Activated CD4-positive, alpha-beta T cell treated with anti-CD3 and anti-CD28 coated beads, Interleukin-2, Interleukin-4, amounts not matched to agents 100 ng/mL and 50 ng/mL, durations not matched to agents 16 hours and 8 hours (primary cell): ENCODE results near the gene ACTL8.
A peak's percentile ranks its signal among the peaks of the same experiment; 100 is the strongest.

Experiments
- DNase-seq: peaks from one replicate; pipeline ENCODE4 v3.0.0-alpha.2; 2020; ENCODE audit warnings: low spot score

ACTL8 gene

DNA sequence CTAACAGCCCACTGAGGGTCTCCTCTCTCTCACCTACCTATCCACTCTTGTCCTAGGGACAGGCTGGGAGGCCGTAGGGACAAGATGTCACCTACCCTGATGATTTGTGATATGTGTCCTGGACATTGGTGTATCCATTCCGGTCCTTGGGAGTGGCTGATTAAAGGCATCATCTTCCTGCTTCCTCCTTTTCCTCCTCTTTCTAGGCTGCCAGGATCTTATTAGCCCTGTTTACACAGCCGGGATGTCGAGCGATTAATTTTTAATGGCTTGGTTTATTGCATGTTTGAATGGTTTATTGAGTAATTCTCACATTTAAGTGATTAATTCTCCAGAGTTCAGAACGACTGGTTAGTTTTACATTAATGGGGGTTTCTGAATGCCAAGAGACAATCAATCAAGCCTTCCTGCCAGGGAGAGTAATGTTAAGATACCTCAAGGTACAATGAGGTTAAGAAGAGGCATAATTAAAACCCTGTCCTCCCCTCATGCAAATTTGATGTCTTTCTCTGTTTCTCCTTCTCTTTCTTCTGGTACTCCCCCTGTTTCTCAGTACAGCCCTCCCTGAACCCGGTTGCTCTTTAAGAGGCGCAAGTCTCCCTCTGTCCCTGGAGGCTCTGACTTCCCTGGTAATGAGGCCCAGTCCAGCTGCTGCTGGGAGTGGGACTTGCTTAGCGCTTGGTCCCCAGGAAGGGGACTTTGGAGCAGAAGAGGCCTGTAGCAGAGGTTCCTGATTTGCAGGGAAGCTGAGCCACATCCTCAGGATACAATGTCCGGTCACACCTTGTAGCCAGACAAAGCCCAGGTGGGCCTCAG lies 50.9 kb downstream of the ACTL8 start:
- DNase-seq: no peak

DNA sequence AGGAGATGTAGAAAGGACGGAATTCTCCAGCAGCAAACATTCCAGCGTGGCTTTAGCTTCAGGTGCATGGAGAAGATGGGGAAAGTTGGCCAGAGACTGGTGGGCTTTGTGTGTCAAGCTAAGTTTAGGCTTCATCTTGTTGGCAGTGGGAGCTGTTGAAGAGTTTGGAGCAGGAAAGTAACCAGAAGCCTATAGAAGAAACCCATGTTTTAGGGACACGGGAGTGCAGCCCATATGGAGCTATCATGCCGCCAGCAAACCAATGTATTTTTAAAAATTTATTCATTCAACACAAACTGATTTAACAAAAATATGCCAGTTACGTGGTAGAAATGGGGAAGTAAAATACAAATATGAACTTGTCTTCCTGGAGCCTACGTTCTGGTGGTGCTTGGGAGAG lies 53.7 kb downstream of the ACTL8 start:
- no peak for DNase-seq

DNA sequence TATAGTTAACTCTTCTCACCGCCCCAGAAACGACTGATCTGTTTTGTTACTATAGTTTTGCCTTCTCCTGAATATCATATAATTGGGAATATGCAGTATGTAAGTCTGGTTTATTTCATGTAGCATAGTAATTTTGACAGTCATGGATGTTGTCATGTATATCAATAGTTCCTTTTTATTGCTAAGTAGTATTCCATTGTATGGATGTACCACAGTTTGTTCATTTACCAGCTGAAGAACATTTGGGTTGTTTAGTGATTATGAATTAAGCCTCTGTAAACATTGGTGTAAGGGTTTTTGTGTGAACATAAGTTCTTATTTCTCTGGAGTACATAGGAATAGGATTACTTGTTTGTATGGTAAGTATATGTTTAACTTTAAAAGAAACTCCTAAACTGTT lies 55.5 kb downstream of the ACTL8 start:
- DNase-seq: no peak

DNA sequence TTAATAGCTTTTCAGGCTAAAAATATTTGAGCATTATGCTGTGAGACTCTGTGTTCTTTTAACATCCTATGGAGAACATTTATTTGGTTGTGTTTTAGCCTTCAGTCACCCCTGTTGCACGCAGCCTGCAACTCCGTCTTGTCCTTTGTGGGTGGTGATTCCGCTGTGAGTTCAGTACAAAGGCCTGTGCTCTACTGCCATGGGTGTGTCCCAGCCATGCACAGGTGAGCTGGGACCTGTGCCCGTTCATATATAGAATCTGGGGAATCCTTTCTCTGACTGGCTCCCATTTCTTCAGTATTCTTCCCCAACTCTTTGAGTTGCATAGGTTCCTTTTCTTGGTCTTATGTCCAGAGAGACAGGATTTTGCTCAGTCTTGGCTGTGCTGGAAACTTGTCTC lies 61.4 kb downstream of the ACTL8 start:
- DNase-seq: no peak

DNA sequence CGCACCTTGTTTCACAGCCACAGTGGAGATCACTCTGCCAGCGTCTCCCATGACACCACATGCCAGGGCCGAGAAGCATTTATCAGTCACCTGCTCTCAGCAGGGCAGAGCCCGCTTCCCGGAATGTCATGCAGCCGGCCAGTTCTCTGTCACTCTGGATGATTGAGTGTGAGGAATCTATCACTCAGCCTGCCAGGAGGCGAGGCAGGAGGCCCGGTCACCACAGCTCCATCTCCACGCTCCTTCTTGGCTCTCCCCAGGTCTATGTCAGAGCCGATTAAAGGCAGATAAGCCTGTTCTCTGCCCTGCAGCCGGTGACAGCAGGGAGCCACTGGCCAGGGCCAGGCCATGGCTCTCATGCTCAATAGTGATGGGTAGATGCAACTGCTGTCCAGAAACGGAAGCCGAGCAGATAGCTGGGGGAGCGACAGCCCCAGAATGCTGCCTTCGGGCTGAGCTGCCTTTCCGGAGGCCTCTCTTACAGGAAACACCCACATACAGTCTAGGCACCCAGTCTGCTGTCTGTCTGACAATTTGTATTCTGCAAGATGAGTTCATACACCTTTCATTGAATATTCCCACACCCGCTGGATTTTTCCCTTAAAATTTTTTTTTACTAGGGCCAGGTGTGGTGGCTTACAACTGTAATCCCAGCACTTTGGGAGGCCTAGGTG lies 64.1 kb downstream of the ACTL8 start:
- no peak for DNase-seq

DNA sequence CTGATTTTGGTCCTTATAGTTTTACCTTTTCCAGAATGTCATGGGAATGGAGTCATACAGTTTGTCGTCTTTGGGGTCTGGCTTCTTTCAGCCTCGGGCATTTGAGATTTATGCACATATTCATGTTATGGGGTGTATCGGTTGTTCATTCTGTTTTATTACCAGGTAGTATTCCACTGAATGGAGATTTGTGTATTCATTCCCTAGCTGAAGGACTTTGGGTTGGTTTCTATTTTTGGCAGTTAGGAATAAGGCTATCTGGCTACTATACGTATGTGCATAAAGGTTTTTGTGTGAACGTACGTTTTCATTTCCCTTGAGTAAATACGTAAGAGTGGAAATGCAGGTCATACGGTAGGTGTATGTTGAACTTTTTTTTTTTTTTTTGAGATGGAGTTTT lies 65.1 kb downstream of the ACTL8 start:
- no peak for DNase-seq

DNA sequence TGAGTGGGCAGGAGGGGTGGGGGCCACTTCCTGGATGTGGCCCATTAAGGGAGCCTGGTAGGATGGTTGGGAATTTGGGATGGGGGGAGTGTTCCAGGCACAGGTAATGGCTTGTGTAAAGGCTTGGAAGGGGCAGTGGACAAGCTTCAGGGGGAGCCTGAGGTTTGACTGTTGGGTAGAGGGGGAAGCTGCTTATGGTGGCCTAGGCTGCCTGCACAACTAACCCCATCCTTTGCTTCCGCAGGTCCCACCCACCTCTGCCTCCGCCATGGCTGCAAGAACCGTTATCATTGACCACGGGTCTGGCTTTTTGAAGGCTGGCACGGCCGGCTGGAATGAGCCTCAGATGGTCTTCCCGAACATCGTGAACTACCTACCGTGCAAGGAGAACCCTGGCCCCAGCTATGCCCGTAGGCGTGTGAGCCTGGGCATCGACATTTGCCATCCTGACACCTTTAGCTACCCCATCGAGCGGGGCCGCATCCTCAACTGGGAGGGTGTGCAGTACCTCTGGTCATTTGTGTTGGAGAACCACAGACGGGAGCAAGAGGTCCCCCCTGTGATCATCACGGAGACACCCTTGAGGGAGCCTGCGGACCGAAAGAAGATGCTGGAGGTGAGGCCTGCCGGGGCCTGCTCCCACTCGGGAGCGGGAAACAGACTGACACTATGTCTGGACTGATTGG lies 67.8 kb downstream of the ACTL8 start:
- no peak for DNase-seq

DNA sequence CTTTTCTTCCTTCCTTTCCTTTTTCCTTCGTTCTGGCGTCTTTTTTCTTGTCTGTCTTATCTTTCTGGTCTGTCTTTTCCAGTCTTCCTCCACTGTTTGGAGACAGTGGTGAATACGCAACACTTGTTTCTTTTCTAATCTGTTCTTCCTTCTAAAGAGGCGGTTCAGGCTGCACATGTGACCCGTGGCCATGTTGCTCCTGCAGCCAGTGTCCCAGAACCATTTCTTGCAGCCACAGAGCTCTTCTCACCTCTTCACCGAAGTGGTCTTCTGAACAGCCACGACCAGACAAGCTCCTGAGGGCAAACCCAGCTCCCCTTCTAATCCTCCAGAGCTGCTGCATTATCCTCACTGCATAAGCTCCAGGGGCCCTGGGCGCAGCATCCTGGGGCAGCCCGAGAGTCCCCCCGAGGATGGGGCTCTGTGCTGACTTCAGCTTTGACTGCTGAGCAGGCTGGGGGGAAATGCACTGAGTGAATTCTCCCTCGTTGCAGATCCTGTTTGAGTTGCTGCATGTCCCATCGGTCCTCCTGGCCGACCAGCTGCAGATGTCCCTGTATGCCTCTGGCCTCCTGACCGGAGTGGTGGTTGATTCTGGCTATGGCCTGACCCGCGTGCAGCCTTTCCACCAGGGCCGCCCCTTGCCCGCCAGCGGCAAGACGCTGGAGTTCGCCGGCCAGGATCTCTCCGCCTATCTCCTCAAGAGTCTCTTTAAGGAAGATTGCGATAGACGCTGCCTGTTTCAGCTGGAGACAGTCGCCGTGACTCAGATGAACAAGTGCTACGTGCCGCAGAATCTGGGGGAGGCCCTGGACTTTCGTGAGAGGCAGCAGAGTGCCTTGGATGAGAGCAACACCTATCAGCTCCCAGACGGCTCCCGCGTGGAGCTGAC lies 70.4 kb downstream of the ACTL8 start:
- no peak for DNase-seq

DNA sequence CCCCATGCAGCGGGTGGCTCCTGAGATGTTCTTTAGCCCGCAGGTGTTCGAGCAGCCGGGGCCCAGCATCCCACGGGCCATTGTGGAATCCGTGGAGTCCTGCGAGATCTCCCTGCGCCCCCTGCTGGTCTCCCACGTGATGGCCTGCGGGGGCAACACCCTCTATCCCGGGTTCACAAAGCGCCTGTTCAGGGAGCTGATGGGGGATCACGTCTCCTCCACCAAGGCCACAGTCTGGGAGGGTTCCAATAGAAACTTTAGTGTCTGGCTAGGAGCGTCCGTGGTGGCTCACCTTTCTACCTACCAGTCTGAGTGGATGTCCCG lies 71.0 kb downstream of the ACTL8 start:
- peak; percentile 12 for DNase-seq

DNA sequence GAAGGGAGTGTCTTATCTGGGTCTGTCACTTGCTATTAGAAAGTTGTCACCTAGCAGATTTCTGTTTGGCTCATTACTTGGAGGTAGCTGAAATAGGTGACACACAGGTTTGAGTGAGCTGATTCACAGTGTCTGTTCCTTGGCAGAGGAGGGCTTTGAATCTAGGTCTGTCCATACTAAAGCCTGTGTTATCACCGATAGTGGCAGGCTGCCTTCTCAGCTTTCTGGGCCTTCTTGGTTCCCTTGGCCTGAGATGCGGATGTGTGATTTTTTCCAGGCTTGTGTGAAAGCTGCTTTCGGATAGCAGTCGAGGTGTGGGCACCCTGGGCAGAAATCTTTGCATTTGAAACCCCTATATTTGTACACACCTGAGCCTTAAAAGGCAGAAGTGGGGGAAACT lies 73.9 kb downstream of the ACTL8 start:
- DNase-seq: no peak

DNA sequence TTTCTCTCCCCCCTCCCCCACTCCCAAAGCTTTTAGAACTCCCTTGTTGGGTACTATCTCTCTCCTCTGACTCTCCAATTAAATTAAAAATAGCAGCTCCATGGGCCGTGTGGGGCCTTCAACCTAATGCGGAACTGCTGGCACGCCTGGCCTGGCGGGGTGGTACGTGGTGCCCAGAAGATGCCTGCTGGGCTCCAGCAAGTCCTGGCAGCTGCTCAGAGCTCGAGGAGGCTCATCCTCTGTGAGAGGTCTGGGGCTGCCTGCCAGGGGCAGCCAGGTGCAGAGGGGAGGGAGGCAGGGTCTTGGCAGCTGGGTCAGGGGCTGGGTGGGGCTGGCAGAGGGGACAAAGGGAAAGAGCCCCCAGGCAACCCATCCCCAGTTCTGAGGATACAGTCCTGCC lies 74.4 kb downstream of the ACTL8 start:
- no peak for DNase-seq

DNA sequence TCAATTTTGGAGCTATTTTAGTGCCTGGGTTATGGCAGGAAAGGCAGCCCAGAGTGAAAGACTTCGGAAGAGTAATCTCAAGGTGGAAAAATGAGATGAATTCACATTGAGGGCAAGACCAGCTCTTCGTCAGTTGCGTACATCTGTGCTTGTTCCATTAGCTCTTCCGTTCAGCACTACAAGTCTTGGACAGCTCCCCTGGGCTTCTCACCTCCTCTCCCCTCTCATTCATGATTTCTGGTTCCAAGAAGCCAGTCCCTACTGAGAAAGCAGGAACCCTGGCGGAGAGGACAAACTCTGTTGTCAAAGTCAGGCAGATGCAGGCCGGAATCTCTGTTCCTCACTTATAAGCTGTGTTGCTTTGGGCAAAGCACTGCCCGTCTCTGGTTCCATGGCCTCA lies 76.5 kb downstream of the ACTL8 start:
- DNase-seq: no peak

DNA sequence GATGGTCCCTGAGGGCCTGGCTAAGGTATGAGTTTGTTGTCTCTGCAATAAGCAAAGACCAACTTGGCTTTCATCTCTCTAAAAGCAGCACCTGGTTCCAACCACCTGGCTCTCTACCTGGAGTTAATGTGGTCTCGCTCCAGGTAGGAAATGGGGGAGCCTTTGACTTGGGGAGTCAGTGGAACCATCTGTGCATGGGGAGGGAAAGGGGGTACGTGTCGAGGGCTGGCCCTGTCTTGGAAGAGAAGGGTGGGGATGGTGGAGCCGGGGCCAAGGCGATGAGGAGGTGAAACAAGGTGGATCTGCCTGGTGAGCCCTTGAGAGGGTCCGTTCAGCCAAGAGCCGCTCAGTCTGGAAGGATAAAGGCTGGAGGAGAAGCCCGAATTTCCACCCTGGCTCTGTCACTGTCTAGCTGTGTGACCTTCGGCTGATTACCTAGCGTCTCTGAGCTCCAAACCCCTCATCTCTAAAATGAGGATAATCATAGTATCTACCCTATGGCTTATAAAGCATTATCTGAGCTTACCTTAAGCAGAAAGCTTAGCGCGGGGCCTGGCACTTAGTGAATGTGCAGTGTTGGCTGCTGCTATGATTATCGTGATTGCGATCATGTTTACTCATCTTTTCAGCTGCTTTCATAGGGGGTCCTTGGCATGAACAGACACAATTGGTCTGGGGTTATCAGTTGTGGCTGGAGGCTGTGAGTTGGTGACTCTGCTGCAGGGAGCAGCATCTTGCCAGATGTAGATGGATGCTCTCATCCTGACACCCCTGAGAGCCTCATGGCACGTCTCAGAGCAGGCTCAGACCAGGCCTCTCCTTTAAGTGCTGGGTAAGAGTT lies 78.7 kb downstream of the ACTL8 start:
- DNase-seq: no peak

DNA sequence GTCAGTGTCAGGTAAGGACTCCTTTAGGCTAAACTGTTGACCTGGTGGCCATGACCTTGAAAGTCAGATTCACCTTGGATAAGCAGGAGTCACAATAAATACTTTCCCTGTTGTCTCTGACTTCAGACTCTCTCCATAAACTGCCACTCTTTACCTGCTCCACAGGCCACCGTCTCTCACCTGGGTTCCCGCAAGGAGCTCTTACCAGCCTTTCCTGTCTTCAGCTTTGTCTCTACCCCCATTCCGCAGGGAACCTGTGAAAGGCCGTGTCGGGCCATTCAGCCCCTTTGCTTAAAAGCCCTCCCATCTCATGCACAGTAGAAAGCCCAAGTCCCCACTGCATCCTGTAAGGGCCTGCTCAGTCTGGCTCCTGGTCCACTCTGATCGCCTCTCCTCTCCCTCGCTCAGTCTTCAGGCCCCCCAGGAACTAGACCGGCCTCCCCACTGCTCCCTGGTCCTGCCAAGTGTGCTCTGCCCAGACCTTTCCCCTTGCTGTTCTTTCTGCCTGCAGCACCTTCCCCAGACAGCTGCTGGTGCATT lies 79.5 kb downstream of the ACTL8 start:
- DNase-seq: no peak

DNA sequence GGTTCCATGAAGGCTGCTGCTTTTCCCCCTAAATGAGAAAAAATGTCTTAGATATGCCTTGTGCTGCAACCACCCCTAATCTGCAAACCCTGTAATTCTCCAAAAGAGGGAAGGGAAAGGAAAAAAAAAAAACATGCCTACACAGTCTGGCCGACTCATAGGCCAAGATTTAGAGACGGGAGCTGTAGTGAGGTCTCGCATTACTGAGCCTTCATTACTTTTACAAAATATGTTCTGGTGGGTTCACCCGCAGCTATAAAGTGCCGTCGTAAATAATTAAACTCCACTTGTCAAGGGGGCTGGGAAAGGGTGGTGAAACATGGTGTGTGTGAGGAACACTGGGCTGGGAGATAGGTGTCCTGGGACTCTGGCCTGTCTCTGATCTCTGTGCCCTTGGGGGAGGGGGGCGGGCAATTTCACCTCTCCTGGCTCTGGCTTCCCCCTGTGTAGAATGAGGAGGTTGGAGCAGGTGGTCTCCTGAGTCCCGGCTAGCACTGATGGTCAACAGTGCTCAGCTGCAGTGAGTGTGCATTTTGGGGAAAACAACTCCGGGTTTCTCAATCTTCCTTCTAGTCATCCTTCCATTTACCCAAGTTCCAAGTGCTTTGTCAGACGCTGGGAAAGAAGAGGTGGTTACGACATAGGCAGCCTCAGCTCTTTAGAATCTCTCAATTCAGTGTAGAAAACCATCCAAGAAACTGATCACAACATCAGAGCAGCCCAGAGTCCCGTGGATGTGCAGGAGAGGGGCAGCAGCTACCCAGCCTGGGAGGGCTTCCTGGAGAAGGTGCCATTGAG lies 82.3 kb downstream of the ACTL8 start:
- DNase-seq: no peak

DNA sequence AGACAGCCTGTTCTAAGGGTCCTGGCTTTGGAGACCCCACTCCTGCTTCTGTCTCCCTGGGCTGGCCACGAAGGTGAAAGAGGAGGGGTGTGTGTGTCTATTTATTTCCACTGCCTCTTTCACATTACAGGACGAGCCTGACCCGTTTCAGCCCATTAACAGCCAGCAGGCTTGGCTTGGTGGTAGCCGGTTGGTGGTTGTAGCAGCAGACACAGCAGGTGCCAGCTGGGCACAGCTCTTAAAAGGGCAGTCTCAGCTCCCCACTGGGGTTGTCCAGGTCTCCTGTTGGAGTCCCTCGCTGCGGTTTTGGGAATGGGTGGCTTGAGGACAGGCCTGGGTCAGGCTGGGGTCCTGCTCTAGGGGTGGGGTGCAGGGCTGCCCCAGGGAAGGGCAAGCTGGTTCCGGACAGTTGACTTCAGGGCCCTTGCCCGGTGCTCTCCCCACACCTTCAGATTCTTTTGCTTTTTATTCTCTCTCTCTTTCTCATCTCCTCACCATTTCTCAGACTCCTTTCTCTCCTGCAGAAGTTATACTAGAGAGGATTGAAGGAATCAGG lies 84.6 kb downstream of the ACTL8 start:
- no peak for DNase-seq

DNA sequence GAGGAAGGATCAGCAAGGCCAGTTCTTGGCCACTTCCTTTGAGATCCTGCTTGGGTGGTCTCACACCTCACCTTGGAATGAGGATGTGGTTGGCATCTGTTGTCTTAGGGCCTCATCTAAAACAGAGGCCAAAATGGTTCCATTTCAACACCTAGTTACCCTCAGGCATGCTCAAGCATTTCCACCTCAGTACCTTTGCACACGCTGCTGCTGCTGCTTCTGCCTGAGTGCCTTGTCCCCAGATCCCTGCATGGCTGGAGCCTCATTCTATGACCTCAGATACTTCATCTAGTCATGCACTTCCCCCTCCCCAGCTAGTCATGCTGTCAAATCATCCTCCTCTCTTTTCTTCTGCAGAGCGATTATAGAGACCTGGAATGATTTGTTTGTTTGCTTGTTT lies 86.8 kb downstream of the ACTL8 start:
- DNase-seq: no peak

DNA sequence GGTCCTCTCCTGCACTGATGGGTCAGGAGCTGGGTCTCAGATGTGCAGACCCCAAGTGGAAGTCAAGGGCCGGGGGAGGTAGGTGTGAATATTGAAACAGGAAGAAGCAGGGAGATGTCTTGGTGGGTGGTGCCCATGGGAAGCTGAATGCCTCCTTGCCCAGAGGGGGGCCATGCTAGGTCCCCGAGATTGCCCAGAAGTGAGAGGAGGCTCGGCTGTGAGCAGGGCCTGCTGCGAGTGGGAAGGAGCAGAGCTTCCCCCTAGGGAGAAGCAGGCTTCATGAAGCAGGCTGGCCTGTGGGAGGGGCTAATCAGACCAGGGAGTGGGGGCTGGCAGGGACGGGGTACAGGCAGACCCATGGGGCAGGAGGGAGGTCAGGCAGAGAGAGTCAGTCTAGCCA lies 87.6 kb downstream of the ACTL8 start:
- DNase-seq: no peak

DNA sequence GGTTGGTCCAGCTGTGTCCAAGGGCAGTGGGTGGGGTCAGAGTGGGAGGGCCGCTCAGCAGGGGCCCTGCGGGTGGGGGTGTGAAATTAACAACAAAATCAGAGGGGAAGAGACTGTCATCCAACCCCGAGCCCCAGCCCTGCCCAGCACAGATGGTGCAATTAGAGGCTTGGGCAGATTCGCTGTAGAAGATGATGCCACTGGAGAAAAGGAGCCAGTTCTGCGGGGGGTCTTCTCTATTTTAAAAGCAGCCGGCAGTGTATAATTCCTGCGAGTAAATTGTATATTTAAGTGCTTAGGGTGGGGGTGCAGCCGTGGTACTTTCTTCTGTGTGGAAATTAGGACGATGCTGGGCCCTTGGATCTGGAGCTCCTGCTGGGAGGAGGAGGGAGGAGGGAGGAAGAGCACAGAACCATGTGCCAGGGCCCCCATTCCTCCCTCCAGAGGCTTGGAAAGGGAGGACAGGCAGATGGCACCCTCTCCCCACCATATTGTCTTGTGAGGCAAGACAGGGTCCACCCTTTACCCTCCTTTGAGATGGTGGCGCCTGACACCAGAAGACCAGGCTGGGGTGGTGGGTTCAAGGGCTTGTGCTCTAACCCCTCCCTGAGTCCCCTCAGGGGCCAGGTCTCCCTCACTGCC lies 89.2 kb downstream of the ACTL8 start:
- DNase-seq: no peak

DNA sequence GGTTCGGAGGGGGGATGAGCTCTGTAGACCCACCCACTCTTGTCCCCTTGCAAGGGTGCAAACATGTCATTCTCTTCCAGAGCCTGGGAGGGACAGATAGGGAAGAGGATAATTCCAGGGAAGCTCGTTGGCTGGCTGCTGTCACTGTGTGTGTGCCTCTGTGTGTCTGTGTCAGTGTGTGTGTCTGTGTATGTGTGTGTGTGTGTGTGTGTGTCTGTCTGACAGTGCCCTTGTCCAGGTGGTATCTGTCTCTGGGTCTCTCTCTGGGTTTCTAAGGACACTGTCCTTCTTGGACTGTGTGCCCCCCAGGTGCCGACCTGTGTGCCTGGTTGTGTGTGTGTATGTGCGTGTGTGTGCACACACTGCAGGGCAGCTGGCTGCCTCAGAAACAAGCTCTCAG lies 90.5 kb downstream of the ACTL8 start:
- no peak for DNase-seq
